ENCODE data around the gene TBC1D17.

- TF ChIP-seq EZH2phosphoT487 (IDR thresholded peaks at IDR 0.05; ENCODE audit: borderline replicate concordance, low read length) (no peak), EZH2 (IDR thresholded peaks at IDR 0.05; ENCODE audit: low read length, unreplicated experiment) (no peak)
Observed at GRCh38 chr19:49835562-49835961, 41.9 kb upstream of the TBC1D17 start.

All from PC-3 (cell line).